ENCODE results near the gene TBC1D9B. TPM values are rescaled to one million over a fixed set of nuclear protein-coding genes. Genes with fewer than 3 reads are reported as not detected.

TBC1D9B gene
- total RNA-seq, 4 donors from 2014 or later: 75.5 to 115 (median 94.3) TPM

DNA sequence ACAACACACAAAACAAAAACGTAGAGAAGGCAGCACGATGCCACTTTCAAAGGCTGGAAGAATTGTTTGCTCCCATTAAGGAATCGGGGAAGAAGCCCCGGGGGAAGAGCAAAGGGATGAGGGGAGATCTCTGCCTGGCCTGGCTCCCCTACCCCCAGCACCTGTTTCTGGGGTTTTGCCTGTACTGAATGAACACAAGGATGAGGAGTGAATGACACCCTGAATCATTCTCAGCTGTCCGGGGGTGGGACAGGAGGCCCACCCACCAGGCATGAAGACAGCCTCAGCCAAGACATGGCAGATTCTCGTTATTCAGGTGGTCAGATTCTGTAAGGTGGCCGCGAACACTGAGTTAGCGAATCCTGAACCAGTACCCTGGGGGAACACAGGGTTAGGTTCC lies 7.5 kb downstream of the TBC1D9B start:
- WGBS, 2 donors: 82 to 83% methylated on average over 9 of the region's 9 CpGs
- Histone ChIP-seq H3K9me3 (no peaks in the 10 kb centered on the region), H3K27ac (no peak overlapping the region), H3K27me3 (no peaks in the 10 kb centered on the region), H3K36me3 (peaks cover 11 to 29% of the 10 kb centered on the region in 2 donors), H3K4me3 (replicated peaks in 1 of 3) (no peak overlapping the region), H3K4me1 (no peaks in the 10 kb centered on the region)
- no peak for DNase-seq
- intact Hi-C loops (cut with DNase I): no loop called here
- TF ChIP-seq, protein P1, sequence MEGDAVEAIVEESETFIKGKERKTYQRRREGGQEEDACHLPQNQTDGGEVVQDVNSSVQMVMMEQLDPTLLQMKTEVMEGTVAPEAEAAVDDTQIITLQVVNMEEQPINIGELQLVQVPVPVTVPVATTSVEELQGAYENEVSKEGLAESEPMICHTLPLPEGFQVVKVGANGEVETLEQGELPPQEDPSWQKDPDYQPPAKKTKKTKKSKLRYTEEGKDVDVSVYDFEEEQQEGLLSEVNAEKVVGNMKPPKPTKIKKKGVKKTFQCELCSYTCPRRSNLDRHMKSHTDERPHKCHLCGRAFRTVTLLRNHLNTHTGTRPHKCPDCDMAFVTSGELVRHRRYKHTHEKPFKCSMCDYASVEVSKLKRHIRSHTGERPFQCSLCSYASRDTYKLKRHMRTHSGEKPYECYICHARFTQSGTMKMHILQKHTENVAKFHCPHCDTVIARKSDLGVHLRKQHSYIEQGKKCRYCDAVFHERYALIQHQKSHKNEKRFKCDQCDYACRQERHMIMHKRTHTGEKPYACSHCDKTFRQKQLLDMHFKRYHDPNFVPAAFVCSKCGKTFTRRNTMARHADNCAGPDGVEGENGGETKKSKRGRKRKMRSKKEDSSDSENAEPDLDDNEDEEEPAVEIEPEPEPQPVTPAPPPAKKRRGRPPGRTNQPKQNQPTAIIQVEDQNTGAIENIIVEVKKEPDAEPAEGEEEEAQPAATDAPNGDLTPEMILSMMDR (IDR thresholded peaks at IDR 0.05): no peak
- TF ChIP-seq POLR2A (IDR thresholded peaks at IDR 0.05): no peak

DNA sequence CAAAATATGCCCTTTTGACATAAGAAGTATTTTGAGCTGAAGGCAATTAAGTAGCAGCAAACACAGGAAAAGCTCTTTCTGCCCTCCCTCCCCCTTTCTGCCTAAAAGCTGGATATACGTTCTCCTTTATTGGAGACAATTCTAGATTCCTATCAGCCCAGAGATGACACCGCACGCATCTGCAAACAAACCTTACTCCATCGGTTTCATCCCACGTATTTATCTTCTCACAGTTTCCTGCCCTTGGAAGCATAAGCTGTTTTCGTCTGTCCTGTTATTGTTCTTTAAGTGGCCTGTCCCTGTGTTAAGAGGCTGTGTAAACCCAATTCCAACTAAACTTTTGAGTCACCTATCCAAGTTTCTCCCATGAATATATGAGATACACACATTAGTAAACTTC lies 11.8 kb downstream of the TBC1D9B start:
- Histone ChIP-seq H3K4me1 (no peaks in the 10 kb centered on the region), H3K4me3 (replicated peaks in 1 of 3) (no peak overlapping the region), H3K27me3 (no peaks in the 10 kb centered on the region), H3K36me3 (peaks cover 39 to 66% of the 10 kb centered on the region in 2 donors), H3K9me3 (no peaks in the 10 kb centered on the region), H3K27ac (no peak overlapping the region)
- no peak for DNase-seq
- intact Hi-C loops (cut with DNase I): no loop called here
- WGBS, 2 donors: 75 to 84% methylated on average over 6 of the region's 6 CpGs
- TF ChIP-seq, protein P1 (IDR thresholded peaks at IDR 0.05): no peak
- no peak for TF ChIP-seq POLR2A (IDR thresholded peaks at IDR 0.05)

DNA sequence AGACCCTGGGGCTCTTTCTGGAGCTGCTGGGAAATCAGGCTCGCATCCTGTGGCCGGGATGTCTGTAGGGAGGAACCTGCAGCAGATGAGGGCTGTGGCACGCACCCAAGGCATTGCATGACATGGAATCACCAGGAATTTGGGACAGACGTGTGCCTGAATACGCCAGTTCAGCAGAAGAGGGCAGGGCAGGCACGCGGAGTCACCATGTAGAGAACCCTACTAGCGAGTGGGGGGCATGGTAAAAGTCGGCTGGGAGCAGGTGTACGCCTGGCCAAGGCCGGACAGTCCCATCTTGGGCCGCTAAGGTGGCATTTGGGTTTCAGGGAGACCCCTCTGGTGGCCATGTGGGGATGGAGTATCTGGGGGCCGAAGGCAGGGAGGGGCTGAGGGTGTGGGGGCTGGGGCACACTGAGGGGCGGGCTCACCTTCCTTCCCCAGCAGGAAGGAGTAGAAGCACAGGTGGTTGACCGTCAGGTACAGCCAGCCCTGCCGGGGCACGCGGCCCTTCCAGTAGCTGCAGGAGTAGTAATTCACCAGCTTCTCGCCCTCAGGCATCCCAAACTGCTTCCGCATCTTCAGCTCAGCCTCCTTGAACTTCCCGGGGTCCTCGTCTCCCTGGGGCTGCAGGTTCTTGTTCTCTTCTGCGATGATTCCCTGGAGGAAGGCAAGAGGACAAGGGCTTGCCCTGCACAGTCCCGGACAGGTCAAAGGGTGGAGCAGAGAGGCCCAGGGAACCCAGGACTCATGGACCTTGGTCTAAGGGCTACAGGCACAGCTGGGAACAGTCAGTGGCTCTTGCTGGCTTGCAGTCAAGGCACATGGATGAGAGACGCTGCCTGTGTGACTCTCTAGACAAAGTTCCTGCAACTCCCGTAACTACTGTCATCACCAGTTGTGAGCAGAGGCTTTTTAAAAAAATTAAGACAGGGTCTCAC lies 13.5 kb downstream of the TBC1D9B start:
- no peaks in the 10 kb centered on the region for H3K27me3 ChIP-seq
- DNase-seq: no peak
- H3K4me1 ChIP-seq: no peaks in the 10 kb centered on the region
- intact Hi-C loops (cut with DNase I): no loop called here
- TF ChIP-seq, protein P1 (IDR thresholded peaks at IDR 0.05): no peak
- TF ChIP-seq POLR2A (IDR thresholded peaks at IDR 0.05): no peak
- no peaks in the 10 kb centered on the region for H3K9me3 ChIP-seq
- no peak overlapping the region for H3K4me3 ChIP-seq (replicated peaks in 1 of 3)
- 95 to 96% methylated on average over 21 to 26 of the region's 26 CpGs for WGBS, 2 donors
- H3K36me3 ChIP-seq: peaks cover 50 to 79% of the 10 kb centered on the region in 2 donors
- H3K27ac ChIP-seq: no peak overlapping the region

DNA sequence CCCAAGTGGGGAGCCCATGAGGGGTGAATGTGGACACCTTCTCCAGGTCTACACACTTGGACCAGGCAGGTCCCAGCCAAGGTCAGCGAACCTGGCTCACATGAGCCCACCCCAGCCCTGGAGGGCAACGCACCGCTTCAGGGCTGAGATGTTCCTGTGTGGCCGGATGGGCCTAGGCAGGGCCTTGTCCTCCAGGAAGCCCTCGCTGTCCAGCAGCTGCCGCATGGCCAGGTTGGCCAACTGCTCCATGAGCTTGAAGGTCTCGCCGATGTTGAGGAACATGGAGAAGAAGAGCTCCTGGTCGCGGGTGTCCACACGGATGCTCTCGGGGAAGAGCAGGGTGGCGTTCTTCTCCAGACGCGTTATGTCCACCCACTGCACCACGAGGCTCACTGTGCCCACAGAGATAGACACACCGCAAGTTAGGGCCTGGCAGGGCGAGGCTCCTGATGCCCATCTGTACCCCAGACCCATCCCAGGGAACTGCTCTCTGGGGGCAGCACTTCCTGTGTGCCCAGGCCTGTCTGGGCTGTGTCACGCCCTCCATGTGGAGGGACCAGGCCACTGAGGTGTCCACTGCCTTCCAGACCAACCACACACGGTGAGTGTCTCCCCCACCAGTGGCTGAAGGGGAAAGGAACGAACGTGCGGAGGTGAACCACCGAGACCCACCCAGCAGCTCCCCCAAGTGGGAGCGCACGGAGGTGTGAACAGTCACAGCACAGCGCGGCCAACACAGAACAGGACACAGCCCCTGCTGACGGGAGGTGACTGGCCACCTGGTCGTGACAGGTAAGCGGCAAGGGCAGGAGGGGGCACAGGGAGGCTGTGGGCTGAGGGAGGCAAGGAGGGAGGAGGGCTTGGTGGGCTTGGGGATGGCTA lies 14.4 kb downstream of the TBC1D9B start:
- Histone ChIP-seq H3K27me3 (no peaks in the 10 kb centered on the region), H3K4me3 (replicated peaks in 1 of 3) (no peak overlapping the region), H3K27ac (no peak overlapping the region), H3K4me1 (no peaks in the 10 kb centered on the region), H3K36me3 (peaks cover 44 to 73% of the 10 kb centered on the region in 2 donors), H3K9me3 (no peaks in the 10 kb centered on the region)
- no peak for DNase-seq
- TF ChIP-seq POLR2A (IDR thresholded peaks at IDR 0.05): no peak
- TF ChIP-seq, protein P1 (IDR thresholded peaks at IDR 0.05): no peak
- WGBS, 2 donors: 96% methylated on average over 28 to 29 of the region's 31 CpGs
- intact Hi-C loops (cut with DNase I): no loop called here

All from thyroid gland (tissue), 4 donors.